ENCODE results near the gene EPHX1.
"Not testable (repeated sequence)": the region's sequence is repeated elsewhere in the genome, so short reads cannot be mapped to it uniquely, and the experiment has no call there.

EPHX1 gene

GRCh38 chr1:225883616-225884265 lies 73.8 kb downstream of the EPHX1 start:
- no peak for DNase-seq

GRCh38 chr1:225885336-225885735 lies 75.4 kb downstream of the EPHX1 start:
- DNase-seq, result no peak

- no peak for DNase-seq
These were observed 76.5 kb downstream of the EPHX1 start for GRCh38 chr1:225886159-225887029.

GRCh38 chr1:225887030-225887314 lies 77.0 kb downstream of the EPHX1 start:
- DNase-seq, result no peak

GRCh38 chr1:225887554-225888288 lies 77.8 kb downstream of the EPHX1 start:
- not testable (repeated sequence) for DNase-seq

GRCh38 chr1:225888289-225888897 lies 78.5 kb downstream of the EPHX1 start:
- no peak for DNase-seq

- no peak for DNase-seq
These were observed 79.1 kb downstream of the EPHX1 start, which contains the start of gene LEFTY1 for GRCh38 chr1:225888898-225889601. Gene LEFTY1 (minus strand): TSS chr1:225889146. CDS start chr1:225889066, 80 bp downstream.

GRCh38 chr1:225889743-225890142 lies 79.8 kb downstream of the EPHX1 start:
- DNase-seq, result no peak

GRCh38 chr1:225890346-225891228 lies 80.7 kb downstream of the EPHX1 start:
- no peak for DNase-seq

GRCh38 chr1:225891229-225891972 lies 81.5 kb downstream of the EPHX1 start:
- DNase-seq, result no peak

- no peak for DNase-seq
These were observed 82.4 kb downstream of the EPHX1 start for GRCh38 chr1:225892307-225892706.

All from AML-193 (cell line).